HG02938 (cell line): ENCODE results near the gene FRYL.

Experiments used
- ATAC-seq: cut with Tn5 transposase; IDR thresholded peaks from one replicate; pipeline ENCODE4 v1.9.1; 2021; ENCODE audit warnings: mild to moderate bottlenecking, moderate library complexity; ENCODE audit not compliant: unreplicated experiment

The FRYL gene

DNA sequence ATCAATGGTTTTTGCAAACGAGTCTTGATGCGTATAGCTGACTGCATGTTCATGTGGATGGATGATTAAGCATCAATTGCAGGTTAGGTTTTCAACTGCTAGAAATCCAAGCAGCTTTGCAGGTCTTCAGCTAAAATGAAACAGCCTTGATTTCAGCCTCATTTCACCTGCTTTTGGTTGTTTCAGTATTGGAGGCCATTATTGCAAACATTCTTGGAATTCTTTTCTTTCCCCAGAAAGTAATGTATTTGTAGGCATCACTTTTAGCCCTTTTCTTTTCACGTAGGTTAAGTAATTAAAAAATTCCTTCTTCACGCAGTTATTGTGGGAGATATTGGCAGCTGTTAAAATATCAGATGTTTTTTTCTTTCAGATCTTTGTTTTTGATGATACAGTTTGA lies 281.2 kb downstream of the FRYL start:
- ATAC-seq = no peak

GRCh38 chr4:48495941-48496340 lies 284.1 kb downstream of the FRYL start:
- ATAC-seq = no peak

DNA sequence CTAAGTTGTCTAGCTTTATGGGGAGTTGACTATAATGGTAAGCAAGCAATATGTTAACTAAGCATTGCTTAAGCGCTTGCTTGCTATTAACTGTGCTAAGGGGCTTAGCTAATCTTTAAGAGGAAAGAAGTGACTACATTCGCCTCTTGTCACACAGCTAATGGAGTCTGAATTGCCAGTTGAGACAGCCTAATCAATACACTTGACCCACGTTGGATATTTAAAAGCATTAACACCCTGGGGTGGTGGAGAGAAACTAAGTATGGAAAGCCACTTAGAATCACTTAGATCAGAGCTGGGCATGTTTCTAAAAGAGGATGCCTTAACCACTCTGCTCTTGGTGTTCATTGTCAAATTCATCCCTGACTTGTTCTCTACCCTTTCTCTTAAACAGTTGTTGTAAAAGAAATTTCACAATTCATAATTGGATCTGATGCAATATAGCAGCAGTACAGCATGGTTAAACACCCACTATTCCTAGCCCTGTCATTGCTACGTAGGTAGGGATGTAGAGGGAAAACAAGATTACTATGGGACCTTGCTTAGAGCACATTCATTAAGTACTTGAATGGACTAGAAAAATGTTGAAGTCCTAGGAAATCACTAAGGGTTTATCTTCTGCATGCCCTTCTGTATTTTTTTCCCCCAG lies 286.5 kb downstream of the FRYL start:
- no peak for ATAC-seq

DNA sequence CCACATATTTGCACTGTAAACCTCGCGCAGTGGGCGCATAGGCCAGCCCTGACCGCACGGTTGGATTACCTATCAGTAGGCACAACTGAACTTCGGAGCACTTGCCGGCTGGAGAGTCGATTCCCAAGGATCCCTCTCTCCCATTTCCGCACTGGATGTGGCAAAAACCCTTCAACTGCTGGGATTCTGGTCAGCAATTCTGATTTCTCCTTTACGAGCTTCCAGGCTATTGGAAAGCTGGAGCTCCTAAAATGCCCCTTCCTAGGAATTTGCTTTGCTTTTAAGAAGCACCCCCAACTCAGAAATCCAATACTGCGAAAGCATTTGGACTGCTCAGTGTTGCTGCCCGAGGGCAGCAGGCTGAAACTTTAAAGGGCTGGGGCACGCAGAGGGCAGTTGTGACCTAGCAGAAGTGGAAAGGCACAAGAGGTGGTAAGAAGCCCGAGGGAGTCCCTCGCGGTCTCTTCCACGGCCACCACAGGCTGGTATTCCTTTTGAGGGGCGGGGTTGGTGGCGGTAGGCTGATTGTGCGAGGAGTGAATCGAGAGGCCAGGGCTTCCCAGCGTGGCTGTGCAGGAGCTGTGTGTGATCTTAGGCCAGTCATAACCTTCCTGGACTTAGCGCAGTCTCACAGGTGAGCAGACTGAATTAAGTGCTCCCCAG lies 288.4 kb downstream of the FRYL start:
- ATAC-seq = no peak

DNA sequence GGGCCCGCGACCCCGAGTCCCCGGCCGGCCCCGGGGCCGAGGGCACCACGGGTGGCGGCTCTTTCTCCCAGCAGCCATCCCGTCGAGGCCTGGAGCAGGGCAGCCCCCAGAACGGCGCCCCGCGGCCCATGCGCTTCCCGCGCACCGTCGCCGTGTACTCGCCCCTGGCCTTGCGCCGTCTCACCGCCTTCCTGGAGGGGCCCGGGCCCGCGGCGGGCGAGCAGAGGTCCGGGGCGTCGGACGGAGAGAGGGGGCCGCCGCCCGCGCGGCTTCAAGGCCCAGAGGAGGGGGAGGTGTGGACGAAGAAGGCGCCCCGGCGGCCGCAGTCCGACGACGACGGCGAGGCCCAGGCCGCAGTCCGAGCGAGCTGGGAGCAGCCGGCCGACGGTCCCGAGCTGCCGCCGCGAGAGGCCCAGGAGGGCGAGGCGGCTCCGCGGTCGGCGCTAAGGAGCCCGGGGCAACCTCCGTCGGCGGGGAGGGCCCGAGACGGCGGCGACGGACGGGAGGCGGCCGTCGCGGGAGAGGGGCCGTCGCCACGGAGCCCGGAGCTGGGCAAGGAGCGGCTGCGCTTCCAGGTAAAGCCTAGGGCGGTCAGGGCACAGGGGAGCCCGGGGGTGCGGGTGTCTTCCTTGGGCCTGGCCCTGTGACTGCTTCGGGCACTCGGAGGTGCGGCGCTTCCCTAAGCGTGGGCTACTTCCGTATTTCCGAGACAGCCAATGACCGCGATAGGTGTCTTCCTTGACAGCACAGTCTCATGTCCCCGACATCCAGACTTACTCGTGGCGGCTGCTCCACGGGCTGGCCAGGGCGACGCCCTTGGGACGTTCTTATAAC lies 289.2 kb downstream of the FRYL start:
- ATAC-seq = no peak

- no peak for ATAC-seq
Measured at GRCh38 chr4:48490012-48490679, 289.9 kb downstream of the FRYL start, which contains the start of gene ZAR1. ZAR1 (plus strand) TSS chr4:48490252; CDS start chr4:48490292, 40 bp downstream.

GRCh38 chr4:48489683-48490011 lies 290.4 kb downstream of the FRYL start:
- ATAC-seq = no peak

- ATAC-seq = no peak
Measured at GRCh38 chr4:48484494-48485168, 295.4 kb downstream of the FRYL start.

GRCh38 chr4:48483777-48484493 lies 296.1 kb downstream of the FRYL start:
- no peak for ATAC-seq

- no peak for ATAC-seq
Measured at GRCh38 chr4:48483006-48483776, 296.9 kb downstream of the FRYL start, which contains the start of gene SLC10A4. SLC10A4 (plus strand) TSS chr4:48483343; CDS start chr4:48483562, 219 bp downstream.

GRCh38 chr4:48481581-48481980 lies 298.5 kb downstream of the FRYL start:
- no peak for ATAC-seq

GRCh38 chr4:48478273-48478672 lies 301.8 kb downstream of the FRYL start:
- no peak for ATAC-seq

DNA sequence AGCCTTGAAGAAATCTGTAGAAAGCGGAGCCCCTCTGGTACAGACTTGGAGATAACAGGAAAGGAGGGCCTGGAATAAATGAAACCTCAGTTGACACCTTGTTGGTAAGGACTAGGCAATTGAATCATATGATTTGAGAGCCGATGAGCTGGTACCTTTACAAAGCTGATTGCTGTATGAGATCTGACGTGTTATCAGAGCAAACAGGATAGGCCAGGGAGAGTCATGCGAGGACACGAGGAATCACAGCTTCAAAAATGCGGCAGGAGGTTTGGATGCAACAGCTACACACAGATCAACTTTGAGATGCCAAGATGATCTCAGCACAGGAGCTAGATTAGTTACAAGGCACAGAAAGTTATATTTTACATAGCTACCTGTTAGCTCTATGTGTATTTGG lies 304.3 kb downstream of the FRYL start:
- ATAC-seq = no peak

DNA sequence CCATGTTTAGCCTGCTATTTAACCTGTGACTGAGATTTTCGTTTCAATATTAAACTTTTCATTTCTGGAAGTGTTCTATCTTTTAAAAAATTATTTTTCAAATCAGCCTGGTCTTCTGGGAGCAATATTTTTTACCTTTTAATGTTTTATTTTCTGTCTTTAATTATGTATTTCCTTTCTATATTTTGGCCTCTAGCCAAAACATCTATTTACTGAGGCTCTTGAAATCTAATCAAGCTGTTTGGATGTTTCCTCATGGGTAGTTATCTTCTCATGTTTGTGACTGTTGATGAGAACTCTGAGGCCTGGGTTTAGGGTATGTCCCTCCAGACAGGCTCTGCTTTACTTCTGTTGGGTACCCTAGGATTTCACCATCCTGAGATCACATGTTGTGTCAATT lies 307.3 kb downstream of the FRYL start:
- no peak for ATAC-seq

- no peak for ATAC-seq
Measured at GRCh38 chr4:48470570-48470969, 309.5 kb downstream of the FRYL start.

- ATAC-seq = no peak
Measured at GRCh38 chr4:48470137-48470536, 309.9 kb downstream of the FRYL start.

DNA sequence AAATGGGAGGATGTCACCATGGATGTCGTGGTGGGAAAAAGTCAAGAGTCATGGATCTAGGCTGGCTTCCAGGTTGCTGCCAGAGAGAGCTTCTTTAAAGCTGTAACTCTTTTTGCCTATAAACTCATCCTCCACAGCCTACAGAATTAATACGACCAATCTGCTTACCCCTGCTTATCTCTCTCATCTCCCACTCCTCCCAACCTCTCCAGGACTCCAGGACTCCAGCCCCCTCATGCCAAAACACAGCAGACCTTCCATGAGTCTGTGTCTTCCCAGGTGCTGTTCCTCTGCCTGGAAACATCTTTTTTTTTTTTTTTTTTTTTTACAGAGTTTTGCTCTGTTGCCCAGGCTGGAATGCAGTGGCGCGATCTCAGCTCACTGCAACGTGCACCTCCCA lies 312.2 kb downstream of the FRYL start:
- ATAC-seq = no peak

DNA sequence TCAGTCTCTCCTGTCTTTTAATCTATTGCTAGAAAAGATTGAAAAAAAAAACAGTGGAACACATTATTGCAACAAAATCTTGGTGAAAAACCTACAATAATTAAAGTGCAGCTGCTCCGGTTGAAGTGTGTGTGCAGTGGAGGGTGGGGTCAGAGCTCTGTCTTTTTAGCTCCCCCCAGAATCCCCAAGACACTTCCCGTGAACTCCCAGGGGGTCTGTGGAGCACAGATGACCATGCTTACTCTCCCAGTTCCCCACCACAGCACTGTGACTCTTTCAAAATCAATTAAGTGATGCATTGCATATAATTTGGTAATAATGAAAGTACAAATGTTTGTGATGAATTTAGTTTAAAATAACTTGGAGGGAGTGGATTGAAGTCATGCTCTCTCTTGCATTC lies 312.6 kb downstream of the FRYL start:
- no peak for ATAC-seq

DNA sequence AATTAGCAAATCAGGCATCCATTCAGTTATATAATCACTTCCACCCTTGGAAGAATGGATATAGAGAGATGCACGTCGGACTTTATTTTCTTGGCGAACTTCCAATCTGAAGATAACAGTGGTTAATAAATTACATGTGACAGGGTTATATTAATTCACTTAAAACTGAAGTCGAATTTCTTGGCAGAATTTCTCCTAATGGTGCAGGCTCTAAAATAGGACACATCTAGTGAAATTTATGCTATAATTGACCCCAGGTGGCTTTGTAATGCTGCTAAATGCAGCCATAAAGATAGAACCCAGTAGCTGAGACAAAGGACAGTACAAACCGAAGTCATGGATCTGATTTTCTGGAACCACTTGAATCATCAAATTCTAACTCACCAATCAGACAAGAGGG lies 317.7 kb downstream of the FRYL start:
- no peak for ATAC-seq
